CD4-positive, alpha-beta memory T cell (primary cell): ENCODE results near the gene DEXI. TPM values are rescaled to one million over a fixed set of nuclear protein-coding genes. Genes with fewer than 3 reads are reported as not detected.

ENCODE experiments used
- CTCF ChIA-PET: fragments of 350-600 bp; sonication (Branson Sonifier 250); formaldehyde crosslinking; loops from one replicate; lab custom pipeline; 2021; ENCODE audit warnings: inconsistent platforms; ENCODE audit not compliant: partially characterized antibody; lab: Charles Lee
- POLR2A ChIA-PET: fragments of 350-600 bp; sonication (Branson Sonifier 250); formaldehyde crosslinking; loops from one replicate; lab custom pipeline; 2021; ENCODE audit not compliant: partially characterized antibody; lab: Charles Lee
- DNase-seq, 5 donors: peaks; one replicate each; pipeline versions ENCODE4 v3.0.0 to v3.0.0-alpha.2; 2020 to 2022; ENCODE audit warnings: mixed read lengths in 1 of 5
- H3K27ac ChIP-seq: one replicate; pipeline ENCODE4 v1.7.0; 2013; ENCODE audit warnings: low read depth, low read length
- H3K27me3 ChIP-seq: 2 replicates; pipeline ENCODE4 v1.7.0; 2013; ENCODE audit warnings: mild to moderate bottlenecking, low read length, moderate library complexity; ENCODE audit not compliant: insufficient read depth
- H3K36me3 ChIP-seq: 2 replicates; pipeline ENCODE4 v1.7.0; 2013; ENCODE audit warnings: mild to moderate bottlenecking, low read length, moderate library complexity; ENCODE audit not compliant: insufficient read depth
- H3K4me1 ChIP-seq: 2 replicates; pipeline ENCODE4 v1.7.0; 2013; ENCODE audit warnings: mild to moderate bottlenecking, low read length, moderate library complexity; ENCODE audit not compliant: insufficient read depth
- H3K4me3 ChIP-seq, 2 donors: one replicate each; pipeline ENCODE4 v1.7.0; 2013; ENCODE audit warnings: low read length in 2 of 2, mild to moderate bottlenecking in 1 of 2
- H3K9me3 ChIP-seq, 2 donors: one replicate each; pipeline ENCODE4 v1.7.0; 2013; ENCODE audit warnings: low read length in 2 of 2, control low read depth in 1 of 2; ENCODE audit not compliant: control insufficient read depth in 1 of 2
- H3K27ac Mint-ChIP-seq, 7 donors: one replicate each; pipeline ENCODE4 v1.8.0; 2020 to 2021; ENCODE audit warnings: mixed read lengths in 7 of 7, mild to moderate bottlenecking in 6 of 7, inconsistent platforms in 3 of 7, moderate library complexity in 3 of 7
- H3K27me3 Mint-ChIP-seq, 2 donors: one replicate each; pipeline ENCODE4 v1.8.0; 2020 to 2021; ENCODE audit warnings: mixed read lengths in 2 of 2
- H3K36me3 Mint-ChIP-seq, 2 donors: one replicate each; pipeline ENCODE4 v1.8.0; 2020 to 2021; ENCODE audit warnings: mixed read lengths in 2 of 2, inconsistent platforms in 1 of 2, mild to moderate bottlenecking in 1 of 2
- H3K4me1 Mint-ChIP-seq, 4 donors: one replicate each; pipeline ENCODE4 v1.8.0; 2020 to 2021; ENCODE audit warnings: mixed read lengths in 4 of 4, mild to moderate bottlenecking in 1 of 4
- H3K4me3 Mint-ChIP-seq, 8 donors: one replicate each; pipeline ENCODE4 v1.8.0; 2020 to 2021; ENCODE audit warnings: mixed read lengths in 8 of 8, mild to moderate bottlenecking in 7 of 8, moderate library complexity in 6 of 8, inconsistent platforms in 3 of 8
- H3K9me3 Mint-ChIP-seq, 8 donors: one replicate each; pipeline ENCODE4 v1.8.0; 2020 to 2021; ENCODE audit warnings: mixed read lengths in 8 of 8, mild to moderate bottlenecking in 5 of 8, inconsistent platforms in 3 of 8, moderate library complexity in 1 of 8
- intact Hi-C: fragments of 100-400 bp; cut with micrococcal nuclease; formaldehyde crosslinking; loops from one replicate; pipeline ENCODE4 v1.15.1; 2023
- polyA plus RNA-seq, 2 donors: library from polyadenylated mRNA; unstranded; fragments of 300-500 nt; fragmentation: Illumina TruSeq; gene quantifications; one replicate each; pipeline ENCODE4 v1.2.3, GENCODE V29; 2021
- total RNA-seq, 2 experiments: library from RNA; stranded (reverse); gene quantifications; one replicate each; pipeline ENCODE4 v1.2.3, GENCODE V29; 2021

The DEXI gene
- total and polyA plus RNA-seq, 4 experiments from 2014 or later, result 37.9 to 66.3 (median 50.7) TPM

GRCh38 chr16:10984509-10984908, 42.2 kb upstream of the DEXI start:
- Histone ChIP-seq H3K36me3 (peaks cover under 1% of the 10 kb centered on the region), H3K4me3 (no peak overlapping the region), H3K27me3 (no peaks in the 10 kb centered on the region), H3K4me1 (peaks cover 38% of the 10 kb centered on the region), H3K9me3 (no peaks in the 10 kb centered on the region), H3K27ac (no peak overlapping the region)
- Mint-ChIP-seq H3K36me3 (peaks cover 9 to 28% of the 10 kb centered on the region in 2 donors), H3K4me3 (no peak overlapping the region), H3K27ac (peak overlapping the region in 4 of 7 donors; percentile 0 to 13 (median 3)), H3K27me3 (no peaks in the 10 kb centered on the region), H3K4me1 (peaks cover 38 to 52% (median 48%) of the 10 kb centered on the region in 4 donors), H3K9me3 (peaks cover 0 to 3% (median 0%) of the 10 kb centered on the region in 8 donors)
- intact Hi-C loops, result no loop called here
- POLR2A ChIA-PET, result interaction anchor here (1.8 to 3.2 kb wide), 2 partner anchors 271 to 274 kb away, joined by 5 to 25 read pairs; partner anchors contain the start of gene SOCS1
- CTCF ChIA-PET, result interaction anchor here (1.1 to 2.5 kb wide), 7 partner anchors 13 to 372 kb away, joined by 3 to 14 read pairs (median 8); partner anchors contain the start of gene SOCS1
- no peak for DNase-seq

GRCh38 chr16:10983159-10983558, 40.9 kb upstream of the DEXI start:
- no peaks in the 10 kb centered on the region for H3K27me3 Mint-ChIP-seq
- peaks cover 28 to 40% (median 36%) of the 10 kb centered on the region in 4 donors for H3K4me1 Mint-ChIP-seq
- intact Hi-C loops, result no loop called here
- H3K27ac Mint-ChIP-seq, result peak overlapping the region in 2 of 7 donors; percentile 3 to 11
- H3K27ac ChIP-seq, result no peak overlapping the region
- H3K4me3 Mint-ChIP-seq, result no peak overlapping the region
- H3K36me3 Mint-ChIP-seq, result peaks cover 16 to 38% of the 10 kb centered on the region in 2 donors
- H3K4me3 ChIP-seq, result no peak overlapping the region
- peak in 1 of 5 donors; percentile 15 for DNase-seq
- peaks cover 0 to 3% (median 0%) of the 10 kb centered on the region in 8 donors for H3K9me3 Mint-ChIP-seq
- H3K27me3 ChIP-seq, result no peaks in the 10 kb centered on the region
- POLR2A ChIA-PET, result interaction anchor here (1.8 to 3.2 kb wide), 2 partner anchors 273 to 275 kb away, joined by 5 to 25 read pairs; partner anchors contain the start of gene SOCS1
- no peaks in the 10 kb centered on the region for H3K9me3 ChIP-seq
- peaks cover 11% of the 10 kb centered on the region for H3K36me3 ChIP-seq
- CTCF ChIA-PET, result interaction anchor here (0.8 to 2.5 kb wide), 14 partner anchors 11 to 389 kb away, joined by 3 to 14 read pairs (median 6); partner anchors contain the start of gene SOCS1
- H3K4me1 ChIP-seq, result peaks cover 24% of the 10 kb centered on the region

DNA sequence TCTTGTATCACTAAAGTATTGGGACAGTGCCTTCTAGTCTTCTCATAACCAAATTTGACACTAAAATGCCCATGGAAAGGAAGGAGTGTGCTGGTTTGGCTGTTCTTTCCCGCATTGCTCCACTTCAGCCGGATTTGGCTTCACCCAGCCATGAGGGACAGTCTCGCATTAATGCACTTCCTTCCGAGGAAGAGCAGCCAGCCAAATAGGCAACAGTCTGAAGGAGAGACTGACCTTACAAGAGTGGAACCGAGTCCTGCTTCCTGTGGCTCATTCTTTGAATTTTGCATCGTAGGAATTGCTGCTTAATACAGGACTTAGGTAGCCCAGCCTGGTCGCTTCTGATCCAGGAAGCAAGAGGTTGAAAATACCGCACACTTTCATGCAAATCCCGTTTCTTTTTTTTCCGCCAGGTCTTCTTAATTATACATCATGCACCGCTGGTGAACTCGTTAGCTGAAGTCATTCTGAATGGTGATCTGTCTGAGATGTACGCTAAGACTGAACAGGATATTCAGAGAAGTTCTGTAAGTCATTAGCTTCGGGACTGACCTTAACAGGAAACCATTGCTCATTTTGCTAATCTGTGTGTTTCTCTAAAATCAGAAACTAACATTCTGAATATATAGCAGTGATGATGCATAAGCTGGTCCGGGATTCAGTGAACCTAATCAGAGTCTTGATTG, 40.3 kb upstream of the DEXI start:
- H3K4me1 ChIP-seq, result peaks cover 21% of the 10 kb centered on the region
- intact Hi-C loops, result no loop called here
- CTCF ChIA-PET, result interaction anchor here (0.9 to 2.5 kb wide), 12 partner anchors 10 to 389 kb away, joined by 3 to 14 read pairs (median 6); partner anchors contain the start of gene SOCS1
- no peaks in the 10 kb centered on the region for H3K9me3 ChIP-seq
- peaks cover 11% of the 10 kb centered on the region for H3K36me3 ChIP-seq
- POLR2A ChIA-PET, result interaction anchor here (1.8 to 3.2 kb wide), 2 partner anchors 273 to 276 kb away, joined by 5 to 25 read pairs; partner anchors contain the start of gene SOCS1
- H3K27me3 ChIP-seq, result no peaks in the 10 kb centered on the region
- H3K4me3 Mint-ChIP-seq, result peak overlapping the region in 4 of 8 donors; percentile 7 to 39 (median 11)
- H3K27ac ChIP-seq, result no peak overlapping the region
- no peak overlapping the region for H3K4me3 ChIP-seq
- peaks cover 0 to 3% (median 0%) of the 10 kb centered on the region in 8 donors for H3K9me3 Mint-ChIP-seq
- peak overlapping the region in 4 of 7 donors; percentile 7 to 86 (median 66) for H3K27ac Mint-ChIP-seq
- H3K27me3 Mint-ChIP-seq, result no peaks in the 10 kb centered on the region
- H3K4me1 Mint-ChIP-seq, result peaks cover 26 to 36% (median 33%) of the 10 kb centered on the region in 4 donors
- H3K36me3 Mint-ChIP-seq, result peaks cover 19 to 43% of the 10 kb centered on the region in 2 donors
- no peak for DNase-seq

GRCh38 chr16:10981697-10982216, 39.5 kb upstream of the DEXI start:
- H3K27me3 ChIP-seq, result no peaks in the 10 kb centered on the region
- no peak overlapping the region for H3K4me3 ChIP-seq
- no peaks in the 10 kb centered on the region for H3K27me3 Mint-ChIP-seq
- peak overlapping the region in 1 of 7 donors; percentile 74 for H3K27ac Mint-ChIP-seq
- H3K9me3 Mint-ChIP-seq, result peaks cover 0 to 3% (median 0%) of the 10 kb centered on the region in 8 donors
- H3K4me3 Mint-ChIP-seq, result no peak overlapping the region
- peaks cover 15% of the 10 kb centered on the region for H3K4me1 ChIP-seq
- no peak overlapping the region for H3K27ac ChIP-seq
- peaks cover 20 to 29% (median 27%) of the 10 kb centered on the region in 4 donors for H3K4me1 Mint-ChIP-seq
- ChIA-PET POLR2A (interaction anchor here (3.2 kb wide), 1 partner anchor 274 kb away, joined by 25 read pairs; the partner anchor contains the start of gene SOCS1), CTCF (interaction anchor here (1.2 kb wide), 1 partner anchor 28 kb away, joined by 5 read pairs; no protein-coding TSS in a partner anchor)
- peaks cover 15% of the 10 kb centered on the region for H3K36me3 ChIP-seq
- no peak for DNase-seq
- peaks cover 27 to 46% of the 10 kb centered on the region in 2 donors for H3K36me3 Mint-ChIP-seq
- intact Hi-C loops, result no loop called here
- H3K9me3 ChIP-seq, result no peaks in the 10 kb centered on the region

DNA sequence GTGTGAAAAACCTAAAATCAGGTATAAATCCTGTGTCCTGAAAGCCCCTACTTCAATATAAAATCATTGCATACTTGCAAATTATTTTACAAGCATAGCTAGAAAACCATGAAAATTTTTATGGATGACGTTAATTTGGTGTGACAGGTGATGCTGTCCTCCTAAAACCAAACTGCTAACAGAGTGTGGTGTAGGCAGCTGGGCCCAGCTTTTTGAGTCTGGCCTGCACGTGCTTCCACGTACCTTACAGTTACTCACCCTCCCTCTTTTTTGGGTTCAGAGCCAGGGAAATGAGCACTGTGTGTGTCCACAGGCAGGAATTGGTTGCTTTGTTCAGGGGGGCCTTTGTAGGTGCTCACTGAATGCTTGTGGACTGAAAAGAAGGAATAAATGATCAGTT, 38.5 kb upstream of the DEXI start:
- Mint-ChIP-seq H3K9me3 (peaks cover 0 to 3% (median 0%) of the 10 kb centered on the region in 8 donors), H3K27me3 (no peaks in the 10 kb centered on the region), H3K27ac (peak overlapping the region in 2 of 7 donors; percentile 27 to 35), H3K4me3 (no peak overlapping the region), H3K4me1 (peaks cover 14 to 22% (median 20%) of the 10 kb centered on the region in 4 donors), H3K36me3 (peaks cover 27 to 42% of the 10 kb centered on the region in 2 donors)
- ChIA-PET POLR2A (interaction anchor here (1.3 kb wide), 1 partner anchor 271 kb away, joined by 3 read pairs; no protein-coding TSS in a partner anchor), CTCF (interaction anchor here (0.7 to 2.2 kb wide), 7 partner anchors 9 to 551 kb away, joined by 3 to 15 read pairs (median 4); partner anchors contain the start of gene SOCS1)
- Histone ChIP-seq H3K27ac (no peak overlapping the region), H3K4me3 (no peak overlapping the region), H3K4me1 (peaks cover 15% of the 10 kb centered on the region), H3K27me3 (no peaks in the 10 kb centered on the region), H3K9me3 (no peaks in the 10 kb centered on the region), H3K36me3 (peaks cover 15% of the 10 kb centered on the region)
- no peak for DNase-seq
- intact Hi-C loops, result no loop called here

DNA sequence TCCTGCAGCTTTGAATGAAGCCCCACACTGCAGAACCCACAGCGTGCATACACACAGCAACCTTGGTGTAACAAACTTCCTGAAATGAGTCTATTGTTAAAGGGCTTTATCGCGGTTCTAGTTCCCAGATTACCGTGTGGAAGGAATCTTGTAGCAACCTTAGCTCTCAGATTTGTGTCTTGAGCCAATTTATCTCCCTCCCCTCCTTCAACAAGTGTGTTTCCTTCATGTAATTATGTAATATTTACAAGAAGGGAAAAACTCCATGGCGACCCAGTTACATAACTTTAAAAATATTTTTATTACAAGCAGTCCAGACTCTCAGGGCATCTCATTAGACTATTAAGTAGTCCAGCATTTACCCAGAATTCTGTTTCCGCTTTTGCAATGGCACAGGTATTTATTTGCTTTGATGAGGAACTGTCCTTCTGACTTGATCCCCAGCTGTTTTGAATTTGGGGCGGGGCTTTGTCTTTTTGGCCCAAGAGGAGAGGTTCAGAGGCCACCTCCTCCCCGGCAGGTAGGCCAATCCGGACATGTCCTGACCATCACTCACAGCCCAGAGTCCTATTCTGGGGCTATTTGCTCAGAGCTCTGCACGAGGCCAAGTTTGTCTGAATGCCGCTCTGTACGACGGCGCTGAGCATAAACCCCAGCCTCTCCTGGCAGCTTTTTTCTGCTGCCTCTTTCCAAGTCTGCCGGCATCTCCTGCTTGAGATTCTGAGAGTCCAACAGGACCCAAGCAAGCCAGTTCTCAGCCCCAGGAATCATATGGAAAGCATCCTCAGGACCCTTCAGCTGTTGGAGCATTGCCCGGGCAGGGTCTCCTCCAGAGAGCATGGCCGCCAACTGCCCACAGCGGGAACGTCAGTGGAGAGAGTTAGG, 37.7 kb upstream of the DEXI start:
- Mint-ChIP-seq H3K27me3 (no peaks in the 10 kb centered on the region), H3K9me3 (peaks cover 0 to 3% (median 0%) of the 10 kb centered on the region in 8 donors), H3K27ac (no peak overlapping the region), H3K36me3 (peaks cover 27 to 42% of the 10 kb centered on the region in 2 donors), H3K4me3 (no peak overlapping the region), H3K4me1 (peaks cover 14 to 22% (median 19%) of the 10 kb centered on the region in 4 donors)
- Histone ChIP-seq H3K36me3 (peaks cover 15% of the 10 kb centered on the region), H3K9me3 (no peaks in the 10 kb centered on the region), H3K27ac (no peak overlapping the region), H3K4me1 (peaks cover 15% of the 10 kb centered on the region), H3K4me3 (no peak overlapping the region), H3K27me3 (no peaks in the 10 kb centered on the region)
- no peak for DNase-seq
- intact Hi-C loops, result no loop called here
- ChIA-PET CTCF (interaction anchor here (0.7 to 2.2 kb wide), 7 partner anchors 9 to 552 kb away, joined by 3 to 15 read pairs (median 4); partner anchors contain the start of gene SOCS1), POLR2A (interaction anchor here (1.1 to 1.4 kb wide), 3 partner anchors 272 to 276 kb away, joined by 3 read pairs; partner anchors contain the start of gene SOCS1)
